Measurements from ENCODE around the gene PDE4DIP.
"Not testable (repeated sequence)": the region's sequence is repeated elsewhere in the genome, so short reads cannot be mapped to it uniquely, and the experiment has no call there.

PDE4DIP gene

GRCh38 chr1:148921047-148921446 lies 76.8 kb downstream of the PDE4DIP start:
- not testable (repeated sequence) for DNase-seq

GRCh38 chr1:148923798-148924197 lies 79.6 kb downstream of the PDE4DIP start:
- DNase-seq: not testable (repeated sequence)

- not testable (repeated sequence) for DNase-seq
Measured at GRCh38 chr1:148927645-148928044, 83.4 kb downstream of the PDE4DIP start.

- not testable (repeated sequence) for DNase-seq
Measured at GRCh38 chr1:148929253-148929652, 85.0 kb downstream of the PDE4DIP start.

GRCh38 chr1:148935381-148936002 lies 91.3 kb downstream of the PDE4DIP start:
- not testable (repeated sequence) for DNase-seq

- not testable (repeated sequence) for DNase-seq
Measured at GRCh38 chr1:148942906-148943305, 98.7 kb downstream of the PDE4DIP start.

GRCh38 chr1:148945130-148945529 lies 100.9 kb downstream of the PDE4DIP start:
- not testable (repeated sequence) for DNase-seq

- DNase-seq: not testable (repeated sequence)
Measured at GRCh38 chr1:148948768-148949167, 104.5 kb downstream of the PDE4DIP start.

GRCh38 chr1:148951336-148952227 lies 107.4 kb downstream of the PDE4DIP start:
- peak; percentile 51 for DNase-seq

GRCh38 chr1:148952253-148952937 lies 108.2 kb downstream of the PDE4DIP start:
- peak; percentile 34 for DNase-seq

- not testable (repeated sequence) for DNase-seq
Measured at GRCh38 chr1:148952938-148953616, 108.8 kb downstream of the PDE4DIP start.

GRCh38 chr1:148953730-148954129 lies 109.5 kb downstream of the PDE4DIP start:
- not testable (repeated sequence) for DNase-seq

GRCh38 chr1:148958343-148958742 lies 114.1 kb downstream of the PDE4DIP start:
- not testable (repeated sequence) for DNase-seq

- DNase-seq: not testable (repeated sequence)
Measured at GRCh38 chr1:148960212-148961000, 116.2 kb downstream of the PDE4DIP start.

GRCh38 chr1:148962127-148962857 lies 118.1 kb downstream of the PDE4DIP start:
- DNase-seq: not testable (repeated sequence)

GRCh38 chr1:148966084-148966483 lies 121.9 kb downstream of the PDE4DIP start:
- not testable (repeated sequence) for DNase-seq

GRCh38 chr1:148967580-148967979 lies 123.4 kb downstream of the PDE4DIP start:
- DNase-seq: not testable (repeated sequence)

- DNase-seq: not testable (repeated sequence)
Measured at GRCh38 chr1:148968682-148969081, 124.5 kb downstream of the PDE4DIP start.

- not testable (repeated sequence) for DNase-seq
Measured at GRCh38 chr1:148969126-148969525, 124.9 kb downstream of the PDE4DIP start.

- DNase-seq: not testable (repeated sequence)
Measured at GRCh38 chr1:148975453-148975852, 131.2 kb downstream of the PDE4DIP start.

All from T-helper 9 cell (primary cell).